H9 (cell line): ENCODE data around the gene CDK5R2. TPM values are rescaled to one million over a fixed set of nuclear protein-coding genes. Genes with fewer than 3 reads are reported as not detected.

Experiments used
- DNase-seq: peaks from one replicate; pipeline ENCODE4 v3.0.0-alpha.2; 2017
- H2AFZ ChIP-seq: one replicate; pipeline ENCODE4 v1.6.1; 2013; ENCODE audit warnings: mild to moderate bottlenecking, low read length, control low read depth, moderate library complexity
- H2AK5ac ChIP-seq: 2 replicates; pipeline ENCODE4 v1.6.1; 2013; ENCODE audit warnings: low read length, control low read depth, mixed read lengths; ENCODE audit not compliant: insufficient read length
- H2BK120ac ChIP-seq: one replicate; pipeline ENCODE4 v1.6.1; 2013; ENCODE audit warnings: low read depth, mild to moderate bottlenecking, low read length, control low read depth, inconsistent platforms; ENCODE audit not compliant: poor library complexity, severe bottlenecking
- H2BK12ac ChIP-seq: 2 replicates; pipeline ENCODE4 v1.6.1; 2013; ENCODE audit warnings: low read length, control low read depth, mixed read lengths, low read depth; ENCODE audit not compliant: insufficient read length
- H2BK15ac ChIP-seq: 2 replicates; pipeline ENCODE4 v1.6.1; 2013; ENCODE audit warnings: low read depth, low read length, control low read depth
- H2BK20ac ChIP-seq: one replicate; pipeline ENCODE4 v1.6.1; 2013; ENCODE audit warnings: low read depth, mild to moderate bottlenecking, low read length, control low read depth, inconsistent platforms; ENCODE audit not compliant: poor library complexity, severe bottlenecking
- H2BK5ac ChIP-seq: 2 replicates; pipeline ENCODE4 v1.6.1; 2013; ENCODE audit warnings: low read length, control low read depth, mixed read lengths; ENCODE audit not compliant: insufficient read length
- H3K14ac ChIP-seq: 2 replicates; pipeline ENCODE4 v1.6.1; 2013; ENCODE audit warnings: low read length, control low read depth; ENCODE audit not compliant: insufficient read depth
- H3K18ac ChIP-seq: 2 replicates; pipeline ENCODE4 v1.6.1; 2013; ENCODE audit warnings: low read depth, mild to moderate bottlenecking, mixed read lengths, low read length, control low read depth; ENCODE audit not compliant: insufficient read length
- H3K23ac ChIP-seq: 2 replicates; pipeline ENCODE4 v1.6.1; 2013; ENCODE audit warnings: low read length, control low read depth, mixed read lengths, low read depth; ENCODE audit not compliant: insufficient read length
- H3K23me2 ChIP-seq: 2 replicates; pipeline ENCODE4 v1.6.1; 2013; ENCODE audit warnings: low read depth, mild to moderate bottlenecking, mixed read lengths, low read length, control low read depth; ENCODE audit not compliant: insufficient read length, poor library complexity, severe bottlenecking
- H3K27ac ChIP-seq: 2 replicates; pipeline ENCODE4 v1.5.1; 2013; ENCODE audit warnings: low read length, control low read depth, mixed read lengths, low read depth; ENCODE audit not compliant: insufficient read length
- H3K27me3 ChIP-seq: 2 replicates; pipeline ENCODE4 v1.6.1; 2013; ENCODE audit warnings: low read length, control low read depth, inconsistent platforms; ENCODE audit not compliant: insufficient read depth
- H3K4ac ChIP-seq: 2 replicates; pipeline ENCODE4 v1.6.1; 2013; ENCODE audit warnings: low read depth, mild to moderate bottlenecking, control low read depth, inconsistent platforms, low read length, moderate library complexity
- H3K4me1 ChIP-seq: 2 replicates; pipeline ENCODE4 v1.6.1; 2013; ENCODE audit warnings: low read length, control low read depth, inconsistent platforms; ENCODE audit not compliant: insufficient read depth
- H3K4me2 ChIP-seq: 2 replicates; pipeline ENCODE4 v1.6.1; 2013; ENCODE audit warnings: low read length, control low read depth, mixed read lengths; ENCODE audit not compliant: insufficient read length, insufficient read depth
- H3K56ac ChIP-seq: 2 replicates; pipeline ENCODE4 v1.6.1; 2013; ENCODE audit warnings: low read depth, mild to moderate bottlenecking, mixed read lengths, low read length, control low read depth; ENCODE audit not compliant: insufficient read length
- H3K79me1 ChIP-seq: 2 replicates; pipeline ENCODE4 v1.6.1; 2013; ENCODE audit warnings: low read depth, mild to moderate bottlenecking, moderate library complexity, low read length, control low read depth, inconsistent platforms; ENCODE audit not compliant: insufficient read depth, poor library complexity, severe bottlenecking
- H3K79me2 ChIP-seq: 2 replicates; pipeline ENCODE4 v1.6.1; 2013; ENCODE audit warnings: low read length, control low read depth, inconsistent platforms; ENCODE audit not compliant: insufficient read depth
- H3K9ac ChIP-seq: 2 replicates; pipeline ENCODE4 v1.6.1; 2013; ENCODE audit warnings: low read length, control low read depth, mixed read lengths; ENCODE audit not compliant: insufficient read length; ENCODE audit errors: extremely low read depth
- H3K9me3 ChIP-seq: one replicate; pipeline ENCODE4 v1.6.1; 2013; ENCODE audit warnings: low read depth, low read length, inconsistent platforms; ENCODE audit not compliant: control insufficient read depth
- H3T11ph ChIP-seq: one replicate; pipeline ENCODE4 v1.6.1; 2013; ENCODE audit warnings: mild to moderate bottlenecking, low read length, control low read depth, inconsistent platforms
- H4K20me1 ChIP-seq: one replicate; pipeline ENCODE4 v1.6.1; 2013; ENCODE audit not compliant: control insufficient read depth, insufficient read length, insufficient read depth
- H4K5ac ChIP-seq: 2 replicates; pipeline ENCODE4 v1.6.1; 2013; ENCODE audit warnings: low read depth, mild to moderate bottlenecking, mixed read lengths, low read length, control low read depth; ENCODE audit not compliant: insufficient read length
- H4K8ac ChIP-seq: replicated peaks from 2 replicates; pipeline ENCODE4 v1.6.1; 2013; ENCODE audit warnings: low read length, control low read depth, mixed read lengths, low read depth; ENCODE audit not compliant: insufficient read length
- H4K91ac ChIP-seq: 2 replicates; pipeline ENCODE4 v1.6.1; 2013; ENCODE audit warnings: low read depth, mild to moderate bottlenecking, moderate library complexity, mixed read lengths, low read length, control low read depth; ENCODE audit not compliant: insufficient read length
- H3K27ac Mint-ChIP-seq, 3 experiments: 2 replicates in 2 of 3; 3 replicates in 1 of 3; pipeline ENCODE4 v1.8.0; 2020 to 2021; ENCODE audit warnings: mixed read lengths in 3 of 3, mild to moderate bottlenecking in 1 of 3, moderate library complexity in 1 of 3
- H3K27me3 Mint-ChIP-seq: 2 replicates; pipeline ENCODE4 v1.8.0; 2021; ENCODE audit warnings: low read depth, mild to moderate bottlenecking, moderate library complexity, mixed read lengths
- H3K36me3 Mint-ChIP-seq, 3 experiments: 2 replicates in 2 of 3; 3 replicates in 1 of 3; pipeline ENCODE4 v1.8.0; 2020 to 2021; ENCODE audit warnings: low read depth in 3 of 3, mixed read lengths in 3 of 3; ENCODE audit not compliant: insufficient read depth in 1 of 3
- H3K4me1 Mint-ChIP-seq, 2 experiments: 2 replicates each; pipeline ENCODE4 v1.8.0; 2020; ENCODE audit warnings: mixed read lengths in 2 of 2
- H3K4me3 Mint-ChIP-seq, 2 experiments: 2 replicates in 1 of 2; 3 replicates in 1 of 2; pipeline ENCODE4 v1.8.0; 2020 to 2021; ENCODE audit warnings: mild to moderate bottlenecking in 2 of 2, mixed read lengths in 2 of 2, moderate library complexity in 1 of 2
- H3K9me3 Mint-ChIP-seq, 2 experiments: 2 replicates in 1 of 2; 3 replicates in 1 of 2; pipeline ENCODE4 v1.8.0; 2020; ENCODE audit warnings: mild to moderate bottlenecking in 2 of 2, mixed read lengths in 2 of 2, moderate library complexity in 1 of 2
- WGBS: extraction: QIAGEN DNeasy Blood & Tissue Kit; methylation state at CpG from one replicate; pipeline ENCODE4 v1.1.7; 2013; ENCODE audit warnings: missing lambda C conversion rate, low lambda C conversion rate, mixed read lengths; ENCODE audit not compliant: insufficient read length; ENCODE audit errors: extremely low coverage; 5-methylcytosine and 5-hydroxymethylcytosine counted together
- total RNA-seq: library from RNA; stranded (reverse); gene quantifications from 2 replicates; pipeline ENCODE4 v1.2.1, GENCODE V29; 2021
- TF ChIP-seq, protein P1 (sequence below): fragments of 200-600 bp; sonication (generic); conservative IDR thresholded peaks from 3 replicates; pipeline ENCODE4 v1.8.0; 2021; ENCODE audit warnings: antibody characterized with exemption, mild to moderate bottlenecking

The CDK5R2 gene
- total RNA-seq, 1 experiment from 2014 or later, result 0.26 TPM

DNA sequence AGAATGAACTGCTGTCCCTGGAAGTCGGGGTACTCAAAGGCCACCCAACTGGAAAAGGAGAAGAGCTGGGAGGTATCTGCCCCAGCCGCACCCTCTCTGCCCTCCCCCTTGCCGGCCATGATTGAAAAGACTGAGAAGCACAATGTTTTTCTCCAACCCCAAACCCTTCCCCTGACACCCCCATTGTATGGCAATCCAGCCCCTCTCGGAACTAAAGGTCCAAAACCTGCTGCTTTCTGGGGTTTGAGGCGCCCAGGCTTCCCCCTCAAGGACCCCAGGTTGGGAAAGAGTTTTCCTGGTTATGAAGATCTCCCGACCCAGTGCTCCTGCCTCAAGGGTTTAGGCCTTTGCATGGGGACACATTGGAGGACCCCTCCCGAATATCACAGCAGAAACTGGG, 32.7 kb downstream of the CDK5R2 start:
- H2BK5ac ChIP-seq, result no peak overlapping the region
- no peak overlapping the region for H2BK120ac ChIP-seq
- no peak overlapping the region for H3K23ac ChIP-seq
- no CpG with 5 or more reads among the region's 7 CpGs for WGBS
- no peak overlapping the region for H3K27ac Mint-ChIP-seq
- peaks cover 0 to 3% (median 0%) of the 10 kb centered on the region in 3 experiments; a peak in 2 of 7 replicates for H3K36me3 Mint-ChIP-seq
- no peak overlapping the region for H3K18ac ChIP-seq
- H3K27me3 ChIP-seq, result peaks cover 98% of the 10 kb centered on the region
- H3K27me3 Mint-ChIP-seq, result peaks cover 99% of the 10 kb centered on the region
- no peak overlapping the region for H3T11ph ChIP-seq
- H3K4me1 Mint-ChIP-seq, result peaks cover 5 to 16% of the 10 kb centered on the region in 2 experiments
- H2BK20ac ChIP-seq, result no peak overlapping the region
- H3K4me2 ChIP-seq, result no peak overlapping the region
- H4K5ac ChIP-seq, result no peak overlapping the region
- no peaks in the 10 kb centered on the region for H3K79me1 ChIP-seq
- H2BK12ac ChIP-seq, result no peak overlapping the region
- no peaks in the 10 kb centered on the region for H3K79me2 ChIP-seq
- H3K4ac ChIP-seq, result no peak overlapping the region
- no peak overlapping the region for H4K91ac ChIP-seq
- DNase-seq, result no peak
- no peaks in the 10 kb centered on the region for H3K4me1 ChIP-seq
- H3K9me3 ChIP-seq, result no peaks in the 10 kb centered on the region
- H2AK5ac ChIP-seq, result no peak overlapping the region
- H3K27ac ChIP-seq, result no peak overlapping the region
- no peak overlapping the region for H3K14ac ChIP-seq
- H3K9me3 Mint-ChIP-seq, result peaks cover 2 to 8% of the 10 kb centered on the region in 2 experiments; a peak in 4 of 5 replicates
- no peak overlapping the region for H2AFZ ChIP-seq
- H3K56ac ChIP-seq, result no peak overlapping the region
- H3K9ac ChIP-seq, result no peak overlapping the region
- TF ChIP-seq, protein P1, sequence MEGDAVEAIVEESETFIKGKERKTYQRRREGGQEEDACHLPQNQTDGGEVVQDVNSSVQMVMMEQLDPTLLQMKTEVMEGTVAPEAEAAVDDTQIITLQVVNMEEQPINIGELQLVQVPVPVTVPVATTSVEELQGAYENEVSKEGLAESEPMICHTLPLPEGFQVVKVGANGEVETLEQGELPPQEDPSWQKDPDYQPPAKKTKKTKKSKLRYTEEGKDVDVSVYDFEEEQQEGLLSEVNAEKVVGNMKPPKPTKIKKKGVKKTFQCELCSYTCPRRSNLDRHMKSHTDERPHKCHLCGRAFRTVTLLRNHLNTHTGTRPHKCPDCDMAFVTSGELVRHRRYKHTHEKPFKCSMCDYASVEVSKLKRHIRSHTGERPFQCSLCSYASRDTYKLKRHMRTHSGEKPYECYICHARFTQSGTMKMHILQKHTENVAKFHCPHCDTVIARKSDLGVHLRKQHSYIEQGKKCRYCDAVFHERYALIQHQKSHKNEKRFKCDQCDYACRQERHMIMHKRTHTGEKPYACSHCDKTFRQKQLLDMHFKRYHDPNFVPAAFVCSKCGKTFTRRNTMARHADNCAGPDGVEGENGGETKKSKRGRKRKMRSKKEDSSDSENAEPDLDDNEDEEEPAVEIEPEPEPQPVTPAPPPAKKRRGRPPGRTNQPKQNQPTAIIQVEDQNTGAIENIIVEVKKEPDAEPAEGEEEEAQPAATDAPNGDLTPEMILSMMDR, result no peak
- H3K4me3 Mint-ChIP-seq, result no peak overlapping the region
- no peak overlapping the region for H2BK15ac ChIP-seq
- H4K20me1 ChIP-seq, result no peaks in the 10 kb centered on the region
- H4K8ac ChIP-seq, result no peak overlapping the region
- no peaks in the 10 kb centered on the region for H3K23me2 ChIP-seq
